ENCODE measurements around the gene NTRK1. TPM values are rescaled to one million over a fixed set of nuclear protein-coding genes. Genes with fewer than 3 reads are reported as not detected.

NTRK1 gene
- total RNA-seq, 1 experiment from 2014 or later: 0.33 TPM

DNA sequence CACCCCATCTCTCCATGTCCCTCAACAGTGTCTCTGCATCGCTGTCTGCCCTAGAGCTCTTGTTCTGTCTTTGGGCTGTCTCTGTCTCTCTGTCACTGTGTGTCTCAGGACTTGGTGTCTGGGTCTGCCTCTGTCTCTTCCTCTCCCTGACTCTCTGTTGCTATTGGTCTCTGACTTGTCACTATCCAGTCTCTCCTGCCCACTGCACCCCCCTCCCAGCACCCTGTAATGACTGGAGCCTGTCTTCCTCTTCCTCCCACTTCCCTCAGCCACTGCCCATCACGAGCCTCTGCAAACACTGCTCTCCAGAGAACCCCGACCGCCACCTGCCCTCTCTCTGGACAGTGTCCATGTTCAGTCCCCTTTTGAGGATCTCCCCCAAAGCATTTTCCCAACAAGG is 45.0 kb downstream of the NTRK1 start:
- no TSS peak for BruUV-seq (replicated peaks)
- TF ChIP-seq, protein P1, sequence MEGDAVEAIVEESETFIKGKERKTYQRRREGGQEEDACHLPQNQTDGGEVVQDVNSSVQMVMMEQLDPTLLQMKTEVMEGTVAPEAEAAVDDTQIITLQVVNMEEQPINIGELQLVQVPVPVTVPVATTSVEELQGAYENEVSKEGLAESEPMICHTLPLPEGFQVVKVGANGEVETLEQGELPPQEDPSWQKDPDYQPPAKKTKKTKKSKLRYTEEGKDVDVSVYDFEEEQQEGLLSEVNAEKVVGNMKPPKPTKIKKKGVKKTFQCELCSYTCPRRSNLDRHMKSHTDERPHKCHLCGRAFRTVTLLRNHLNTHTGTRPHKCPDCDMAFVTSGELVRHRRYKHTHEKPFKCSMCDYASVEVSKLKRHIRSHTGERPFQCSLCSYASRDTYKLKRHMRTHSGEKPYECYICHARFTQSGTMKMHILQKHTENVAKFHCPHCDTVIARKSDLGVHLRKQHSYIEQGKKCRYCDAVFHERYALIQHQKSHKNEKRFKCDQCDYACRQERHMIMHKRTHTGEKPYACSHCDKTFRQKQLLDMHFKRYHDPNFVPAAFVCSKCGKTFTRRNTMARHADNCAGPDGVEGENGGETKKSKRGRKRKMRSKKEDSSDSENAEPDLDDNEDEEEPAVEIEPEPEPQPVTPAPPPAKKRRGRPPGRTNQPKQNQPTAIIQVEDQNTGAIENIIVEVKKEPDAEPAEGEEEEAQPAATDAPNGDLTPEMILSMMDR (IDR thresholded peaks at IDR 0.05; ENCODE audit: unreplicated experiment): no peak
- Mint-ChIP-seq H3K4me3 (ENCODE audit: unreplicated experiment) (no peak overlapping the region), H3K27ac (ENCODE audit: low read depth, unreplicated experiment) (no peak overlapping the region), H3K9me3 (ENCODE audit: unreplicated experiment) (no peaks in the 10 kb centered on the region), H3K4me1 (ENCODE audit: insufficient read depth, unreplicated experiment) (peaks cover 14% of the 10 kb centered on the region), H3K27me3 (ENCODE audit: insufficient read depth, unreplicated experiment) (peaks cover 3% of the 10 kb centered on the region), H3K36me3 (ENCODE audit: insufficient read depth, unreplicated experiment) (no peaks in the 10 kb centered on the region)
- ChIA-PET POLR2A (no interaction called here), CTCF (no interaction called here)
- no peak for DNase-seq (ENCODE audit: unreplicated experiment)
- intact Hi-C loops (cut with micrococcal nuclease): no loop called here

DNA sequence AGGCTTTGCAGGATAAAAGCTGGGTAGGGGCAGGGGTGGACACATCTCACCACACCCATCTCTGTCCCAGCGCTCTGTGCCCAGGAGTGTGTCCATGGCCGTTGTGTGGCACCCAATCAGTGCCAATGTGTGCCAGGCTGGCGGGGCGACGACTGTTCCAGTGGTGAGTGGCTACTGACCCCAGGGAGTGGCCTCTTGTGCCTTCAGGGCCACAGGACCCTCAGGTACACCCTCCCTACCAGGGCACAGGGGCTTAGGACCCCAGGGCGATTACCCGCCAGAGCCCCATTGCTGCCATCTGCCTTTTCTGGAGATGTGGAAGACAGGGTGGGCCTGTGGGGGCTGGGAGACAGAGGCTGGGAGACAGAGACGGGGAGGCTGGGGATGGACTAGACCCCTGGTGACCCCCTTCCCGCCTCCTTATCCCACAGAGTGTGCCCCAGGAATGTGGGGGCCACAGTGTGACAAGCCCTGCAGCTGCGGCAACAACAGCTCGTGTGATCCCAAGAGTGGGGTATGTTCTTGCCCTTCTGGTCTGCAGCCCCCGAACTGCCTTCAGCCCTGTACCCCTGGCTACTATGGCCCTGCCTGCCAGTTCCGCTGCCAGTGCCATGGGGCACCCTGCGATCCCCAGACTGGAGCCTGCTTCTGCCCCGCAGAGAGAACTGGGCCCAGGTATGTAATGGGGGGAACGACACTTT is 45.7 kb downstream of the NTRK1 start:
- BruUV-seq (replicated peaks): no TSS peak
- Mint-ChIP-seq H3K4me1 (ENCODE audit: insufficient read depth, unreplicated experiment) (peaks cover 19% of the 10 kb centered on the region), H3K4me3 (ENCODE audit: unreplicated experiment) (peak overlapping the region; percentile 75), H3K27ac (ENCODE audit: low read depth, unreplicated experiment) (no peak overlapping the region), H3K9me3 (ENCODE audit: unreplicated experiment) (no peaks in the 10 kb centered on the region), H3K36me3 (ENCODE audit: insufficient read depth, unreplicated experiment) (no peaks in the 10 kb centered on the region), H3K27me3 (ENCODE audit: insufficient read depth, unreplicated experiment) (peaks cover 10% of the 10 kb centered on the region)
- TF ChIP-seq, protein P1 (IDR thresholded peaks at IDR 0.05; ENCODE audit: unreplicated experiment): no peak
- ChIA-PET POLR2A (no interaction called here), CTCF (no interaction called here)
- intact Hi-C loops (cut with micrococcal nuclease): no loop called here
- no peak for DNase-seq (ENCODE audit: unreplicated experiment)

DNA sequence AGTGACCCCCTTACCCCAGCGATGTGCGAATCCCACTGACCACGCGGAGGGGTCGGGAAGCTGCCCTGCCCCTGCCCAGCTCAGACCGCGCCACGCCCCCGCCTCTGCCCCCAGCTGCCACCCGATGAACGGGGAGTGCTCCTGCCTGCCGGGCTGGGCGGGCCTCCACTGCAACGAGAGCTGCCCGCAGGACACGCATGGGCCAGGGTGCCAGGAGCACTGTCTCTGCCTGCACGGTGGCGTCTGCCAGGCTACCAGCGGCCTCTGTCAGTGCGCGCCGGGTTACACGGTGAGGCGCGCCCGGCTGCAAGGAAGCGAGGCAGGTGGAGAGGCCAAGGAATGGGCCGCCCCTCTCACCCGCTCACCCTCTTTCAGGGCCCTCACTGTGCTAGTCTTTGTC is 47.9 kb downstream of the NTRK1 start:
- Mint-ChIP-seq H3K9me3 (ENCODE audit: unreplicated experiment) (no peaks in the 10 kb centered on the region), H3K4me3 (ENCODE audit: unreplicated experiment) (peak overlapping the region; percentile 75)
- no TSS peak for BruUV-seq (replicated peaks)

DNA sequence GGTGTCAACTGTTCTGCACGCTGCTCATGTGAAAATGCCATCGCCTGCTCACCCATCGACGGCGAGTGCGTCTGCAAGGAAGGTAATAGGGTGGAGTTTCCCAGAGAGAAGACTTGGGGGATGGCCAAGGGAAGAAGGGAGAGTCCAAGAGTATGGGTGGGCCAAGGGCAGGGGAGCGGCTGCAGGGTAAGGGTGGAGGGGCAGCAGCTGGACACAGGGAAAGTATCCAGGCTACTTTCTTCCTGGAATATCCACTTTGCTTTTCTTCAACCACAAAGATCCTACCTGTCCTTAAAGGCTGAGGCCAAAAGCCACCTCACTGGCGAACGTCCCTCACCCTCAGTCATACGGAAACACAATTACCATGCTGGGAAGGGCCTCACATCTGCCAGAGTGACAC is 48.3 kb downstream of the NTRK1 start:
- Mint-ChIP-seq H3K9me3 (ENCODE audit: unreplicated experiment) (no peaks in the 10 kb centered on the region), H3K4me3 (ENCODE audit: unreplicated experiment) (no peak overlapping the region), H3K4me1 (ENCODE audit: insufficient read depth, unreplicated experiment) (peaks cover 19% of the 10 kb centered on the region), H3K27ac (ENCODE audit: low read depth, unreplicated experiment) (no peak overlapping the region), H3K36me3 (ENCODE audit: insufficient read depth, unreplicated experiment) (no peaks in the 10 kb centered on the region), H3K27me3 (ENCODE audit: insufficient read depth, unreplicated experiment) (peaks cover 13% of the 10 kb centered on the region)
- intact Hi-C loops (cut with micrococcal nuclease): no loop called here
- no peak for DNase-seq (ENCODE audit: unreplicated experiment)
- TF ChIP-seq, protein P1 (IDR thresholded peaks at IDR 0.05; ENCODE audit: unreplicated experiment): no peak
- BruUV-seq (replicated peaks): no TSS peak
- ChIA-PET CTCF (interaction anchor here (0.6 to 3.5 kb wide), 8 partner anchors 8 to 246 kb away, joined by 3 to 34 read pairs (median 3); no protein-coding TSS in a partner anchor), POLR2A (no interaction called here)

More for the DNA sequence above, 47.9 kb downstream of the NTRK1 start:
- TF ChIP-seq, protein P1 (IDR thresholded peaks at IDR 0.05; ENCODE audit: unreplicated experiment): no peak
- H3K36me3 Mint-ChIP-seq (ENCODE audit: insufficient read depth, unreplicated experiment): no peaks in the 10 kb centered on the region
- H3K27ac Mint-ChIP-seq (ENCODE audit: low read depth, unreplicated experiment): no peak overlapping the region
- peaks cover 13% of the 10 kb centered on the region for H3K27me3 Mint-ChIP-seq (ENCODE audit: insufficient read depth, unreplicated experiment)
- POLR2A ChIA-PET: no interaction called here
- DNase-seq (ENCODE audit: unreplicated experiment): no peak
- CTCF ChIA-PET: interaction anchor here (1.2 to 3.5 kb wide), 3 partner anchors 10 to 71 kb away, joined by 3 to 34 read pairs (median 8); no protein-coding TSS in a partner anchor
- intact Hi-C loops (cut with micrococcal nuclease): no loop called here
- peaks cover 19% of the 10 kb centered on the region for H3K4me1 Mint-ChIP-seq (ENCODE audit: insufficient read depth, unreplicated experiment)
